ENCODE measurements around the gene ACSBG1.

DNA sequence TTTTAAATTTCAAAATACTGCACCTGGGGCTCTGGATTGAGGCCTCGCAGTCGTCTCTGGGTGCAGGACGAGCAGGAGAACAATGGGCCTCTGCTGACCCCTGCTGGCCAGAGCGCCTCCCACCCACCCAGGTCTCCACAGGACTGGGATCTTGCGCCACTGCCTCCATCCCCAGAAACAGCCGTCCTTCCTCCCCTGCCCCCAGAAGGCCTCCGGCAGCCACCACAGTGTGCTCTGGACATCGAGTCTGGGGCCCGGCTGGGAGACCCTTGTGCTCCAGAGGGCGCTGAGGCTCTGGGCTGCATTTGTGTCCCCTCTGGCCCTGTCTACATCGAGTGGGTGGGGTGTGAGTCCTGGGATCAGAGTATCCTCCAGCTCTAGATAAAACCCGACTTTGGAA, 6.7 kb upstream of the ACSBG1 start:
- TF ChIP-seq EZH2 (IDR thresholded peaks at IDR 0.05; ENCODE audit: borderline replicate concordance, low read depth, low read length, severe bottlenecking), result no peak
- TF ChIP-seq, protein P1, sequence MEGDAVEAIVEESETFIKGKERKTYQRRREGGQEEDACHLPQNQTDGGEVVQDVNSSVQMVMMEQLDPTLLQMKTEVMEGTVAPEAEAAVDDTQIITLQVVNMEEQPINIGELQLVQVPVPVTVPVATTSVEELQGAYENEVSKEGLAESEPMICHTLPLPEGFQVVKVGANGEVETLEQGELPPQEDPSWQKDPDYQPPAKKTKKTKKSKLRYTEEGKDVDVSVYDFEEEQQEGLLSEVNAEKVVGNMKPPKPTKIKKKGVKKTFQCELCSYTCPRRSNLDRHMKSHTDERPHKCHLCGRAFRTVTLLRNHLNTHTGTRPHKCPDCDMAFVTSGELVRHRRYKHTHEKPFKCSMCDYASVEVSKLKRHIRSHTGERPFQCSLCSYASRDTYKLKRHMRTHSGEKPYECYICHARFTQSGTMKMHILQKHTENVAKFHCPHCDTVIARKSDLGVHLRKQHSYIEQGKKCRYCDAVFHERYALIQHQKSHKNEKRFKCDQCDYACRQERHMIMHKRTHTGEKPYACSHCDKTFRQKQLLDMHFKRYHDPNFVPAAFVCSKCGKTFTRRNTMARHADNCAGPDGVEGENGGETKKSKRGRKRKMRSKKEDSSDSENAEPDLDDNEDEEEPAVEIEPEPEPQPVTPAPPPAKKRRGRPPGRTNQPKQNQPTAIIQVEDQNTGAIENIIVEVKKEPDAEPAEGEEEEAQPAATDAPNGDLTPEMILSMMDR (IDR thresholded peaks at IDR 0.05; ENCODE audit: borderline replicate concordance, extremely low read depth, low read length, poor library complexity, severe bottlenecking), result peak; percentile 82

Measured in DND-41 (cell line).